Muscle of back (tissue), 11 donors: ENCODE measurements around the gene NDUFA13. TPM values are rescaled to one million over a fixed set of nuclear protein-coding genes. Genes with fewer than 3 reads are reported as not detected.

ENCODE experiments used
- DNase-seq, 3 donors: peaks; one replicate each; pipeline versions ENCODE4 v3.0.0 to v3.0.0-alpha.2; 2013
- polyA plus RNA-seq, 10 donors: library from polyadenylated mRNA; unstranded; fragments of 120-200 nt; gene quantifications; one replicate each; pipeline ENCODE4 v1.2.1, GENCODE V29; 2013; ENCODE audit not compliant: insufficient read length in 10 of 10

The NDUFA13 gene
- polyA plus RNA-seq, 10 donors, result 146 to 246 (median 175) TPM

DNA sequence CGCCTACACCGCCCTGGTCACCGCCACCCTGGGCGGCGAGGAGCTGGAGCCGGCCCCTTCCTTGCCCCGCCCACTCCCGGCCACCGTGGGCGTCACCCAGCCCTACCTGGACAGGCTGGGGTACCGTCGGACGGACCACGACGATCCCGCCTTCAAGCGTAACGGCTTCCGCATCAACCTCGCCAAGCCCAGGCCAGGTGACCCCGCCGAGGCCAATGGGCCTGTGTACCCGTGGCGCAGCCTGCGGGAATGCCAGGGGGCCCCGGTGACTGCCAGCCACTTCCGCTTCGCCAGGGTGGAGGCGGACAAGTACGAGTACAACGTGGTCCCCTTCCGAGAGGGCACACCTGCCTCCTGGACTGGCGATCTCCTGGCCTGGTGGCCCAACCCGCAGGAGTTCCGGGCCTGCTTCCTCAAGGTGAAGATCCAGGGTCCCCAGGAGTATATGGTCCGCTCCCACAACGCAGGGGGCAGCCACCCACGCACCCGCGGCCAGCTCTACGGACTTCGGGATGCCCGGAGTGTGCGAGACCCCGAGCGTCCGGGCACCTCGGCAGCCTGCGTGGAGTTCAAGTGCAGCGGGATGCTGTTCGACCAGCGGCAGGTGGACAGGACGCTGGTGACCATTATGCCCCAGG, 29.0 kb downstream of the NDUFA13 start:
- DNase-seq, result no peak

DNA sequence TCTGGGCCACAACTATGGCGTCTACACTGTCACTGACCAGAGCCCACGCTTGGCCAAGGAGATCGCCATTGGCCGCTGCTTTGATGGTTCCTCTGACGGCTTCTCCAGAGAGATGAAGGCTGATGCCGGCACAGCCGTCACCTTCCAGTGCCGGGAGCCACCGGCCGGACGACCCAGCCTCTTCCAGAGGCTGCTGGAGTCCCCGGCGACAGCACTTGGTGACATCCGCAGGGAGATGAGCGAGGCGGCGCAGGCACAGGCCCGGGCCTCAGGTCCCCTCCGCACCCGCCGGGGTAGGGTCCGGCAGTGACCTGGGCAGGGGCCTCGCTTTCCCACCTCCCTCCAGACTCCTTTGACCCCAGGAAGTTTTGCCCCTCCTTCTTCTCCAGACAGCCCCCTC, 29.7 kb downstream of the NDUFA13 start:
- no peak for DNase-seq

DNA sequence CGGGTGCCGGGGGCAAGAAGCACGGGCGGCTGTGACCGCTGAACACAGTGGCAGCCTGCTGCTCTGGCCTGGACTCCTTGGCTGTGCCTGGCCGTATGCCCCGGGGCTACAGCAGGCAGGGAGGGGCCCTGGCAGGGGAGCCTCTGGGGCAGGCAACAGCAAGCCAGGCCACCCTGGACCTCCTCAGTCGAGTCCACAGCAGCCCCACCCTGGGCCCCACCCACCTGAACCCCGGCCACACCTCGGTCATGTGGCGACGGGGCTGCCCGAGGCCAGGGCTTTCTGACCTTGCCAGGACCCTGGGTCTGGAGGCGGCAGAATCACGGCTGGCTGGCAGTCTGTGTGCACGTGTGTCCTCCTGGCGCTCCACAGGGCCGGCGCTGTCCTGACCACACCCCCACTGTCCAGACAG, 30.7 kb downstream of the NDUFA13 start:
- no peak for DNase-seq

DNA sequence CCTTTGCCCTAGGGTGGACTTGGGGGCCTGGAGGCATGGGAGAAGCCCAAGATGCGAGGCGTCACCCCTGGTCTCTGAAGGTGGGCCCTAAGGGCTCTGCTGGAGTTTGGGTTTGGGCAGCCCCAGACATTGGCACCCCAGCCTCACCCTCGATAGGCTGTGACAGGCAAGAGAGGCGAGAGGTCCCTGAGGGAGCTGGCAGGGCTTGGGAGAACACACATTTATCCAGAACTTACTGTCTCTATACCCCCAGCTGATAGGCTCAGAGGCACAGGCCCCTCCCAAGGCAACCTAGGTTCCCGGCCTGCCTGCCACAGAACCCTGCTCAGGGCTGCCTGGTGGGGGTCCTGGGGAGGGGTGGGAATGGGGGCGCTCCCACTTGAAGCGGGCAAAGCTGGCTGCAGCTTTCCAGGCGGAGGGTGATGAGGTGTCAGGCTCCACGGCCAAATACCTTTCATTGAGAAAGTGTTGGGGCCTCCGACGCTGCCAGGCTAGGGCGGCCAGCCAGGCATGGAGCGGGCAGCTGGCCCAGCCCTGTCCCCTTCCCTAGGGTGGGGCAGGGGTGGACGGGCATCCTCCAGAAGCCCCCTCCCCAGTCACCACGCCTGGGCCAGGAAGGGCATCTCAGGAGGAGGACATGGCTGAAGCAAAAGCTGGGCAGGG, 31.8 kb downstream of the NDUFA13 start:
- DNase-seq, result no peak

DNA sequence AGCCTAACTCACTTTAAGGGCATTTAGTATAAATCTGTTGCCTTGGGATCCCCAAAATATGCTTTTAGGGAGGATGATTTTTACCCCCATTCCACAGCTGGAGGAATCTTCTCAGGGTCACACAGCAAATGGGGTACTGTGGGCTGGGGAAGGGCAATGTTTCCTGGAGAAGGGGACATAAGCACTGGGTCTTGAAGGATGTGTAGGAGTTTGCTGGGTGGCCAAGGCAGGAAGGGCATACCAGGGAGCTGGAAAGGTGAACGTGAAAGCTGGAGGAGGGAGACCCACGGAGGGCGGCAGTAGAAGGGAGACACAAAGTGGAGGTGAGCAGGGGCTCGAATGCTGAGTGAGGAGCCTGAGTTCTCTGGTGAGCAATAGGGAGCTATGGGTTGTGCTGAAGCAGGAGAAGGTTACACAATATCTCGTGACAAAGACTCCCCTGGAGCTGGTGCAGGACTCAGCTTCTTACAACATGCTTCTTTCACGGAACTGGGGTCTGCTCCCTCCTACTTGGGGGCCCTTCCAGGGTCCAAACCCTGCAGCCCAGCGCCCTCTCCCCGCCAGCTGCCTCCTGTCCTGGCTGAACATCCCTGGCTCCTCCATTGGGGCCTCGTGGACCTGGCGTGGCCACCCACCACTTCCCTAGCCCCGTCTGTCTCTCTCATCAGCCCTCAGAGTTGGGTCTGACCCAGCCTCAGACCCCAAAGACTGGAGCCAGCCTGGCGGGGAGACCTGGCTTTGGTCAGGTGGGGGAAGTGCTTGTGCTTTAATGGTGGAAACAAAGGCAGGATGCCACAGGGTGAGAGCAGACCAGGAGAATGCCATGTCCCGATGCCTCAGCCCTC, 33.1 kb downstream of the NDUFA13 start:
- peak in 1 of 3 donors; percentile 54 for DNase-seq

DNA sequence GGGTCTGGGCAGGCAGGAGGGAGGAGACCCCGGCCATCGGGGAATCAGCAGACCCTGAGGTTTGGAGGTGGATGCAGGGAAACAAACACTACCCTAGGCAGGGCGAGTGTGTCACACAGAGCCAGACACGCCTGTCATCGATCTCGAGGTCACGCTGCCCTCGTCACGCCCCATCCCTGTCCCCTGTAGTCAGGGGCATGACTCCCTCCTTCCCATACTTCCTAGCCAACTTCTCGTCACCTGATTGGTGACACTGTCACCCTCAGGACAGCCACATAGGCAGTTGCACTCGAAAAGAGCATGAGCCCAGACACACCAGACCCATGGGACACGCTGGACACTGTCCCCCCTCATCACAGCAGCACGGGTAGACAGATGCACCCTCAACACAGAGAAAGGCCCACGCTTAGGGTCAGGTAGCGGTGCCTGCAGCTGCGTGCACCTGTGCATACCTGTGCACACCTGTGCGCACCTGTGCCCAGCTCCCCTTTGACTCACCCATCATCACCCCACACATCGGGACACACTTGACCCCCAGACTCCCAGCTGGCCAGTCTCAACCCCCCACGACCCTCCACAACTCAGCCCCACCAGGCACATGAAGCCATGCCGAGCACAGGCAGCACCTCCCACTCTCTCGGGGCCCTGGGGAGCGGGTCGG, 33.9 kb downstream of the NDUFA13 start:
- no peak for DNase-seq

DNA sequence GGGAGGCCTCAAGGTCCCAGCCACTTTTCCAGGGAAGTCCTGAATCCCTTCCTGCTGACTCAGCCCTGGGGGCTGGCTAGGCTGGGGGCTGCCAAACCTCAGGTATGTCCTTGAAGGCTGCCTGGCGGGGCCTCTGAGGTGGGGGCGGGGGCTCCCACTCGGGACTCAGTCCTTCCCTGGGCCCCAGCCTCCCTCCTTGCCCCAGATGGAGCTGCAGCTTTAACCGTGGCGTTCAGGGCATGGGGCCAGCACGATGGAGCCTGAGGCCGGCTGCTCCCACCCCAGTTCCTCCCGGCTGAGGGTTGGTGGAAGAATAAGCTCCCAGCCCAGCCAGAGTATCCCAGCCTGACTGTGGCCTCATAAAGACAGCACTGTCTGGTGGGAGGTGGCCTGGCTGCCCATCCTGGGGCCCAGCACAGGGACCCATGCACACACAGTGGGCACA, 34.5 kb downstream of the NDUFA13 start:
- peak; percentile 30 to 74 (median 57) for DNase-seq

DNA sequence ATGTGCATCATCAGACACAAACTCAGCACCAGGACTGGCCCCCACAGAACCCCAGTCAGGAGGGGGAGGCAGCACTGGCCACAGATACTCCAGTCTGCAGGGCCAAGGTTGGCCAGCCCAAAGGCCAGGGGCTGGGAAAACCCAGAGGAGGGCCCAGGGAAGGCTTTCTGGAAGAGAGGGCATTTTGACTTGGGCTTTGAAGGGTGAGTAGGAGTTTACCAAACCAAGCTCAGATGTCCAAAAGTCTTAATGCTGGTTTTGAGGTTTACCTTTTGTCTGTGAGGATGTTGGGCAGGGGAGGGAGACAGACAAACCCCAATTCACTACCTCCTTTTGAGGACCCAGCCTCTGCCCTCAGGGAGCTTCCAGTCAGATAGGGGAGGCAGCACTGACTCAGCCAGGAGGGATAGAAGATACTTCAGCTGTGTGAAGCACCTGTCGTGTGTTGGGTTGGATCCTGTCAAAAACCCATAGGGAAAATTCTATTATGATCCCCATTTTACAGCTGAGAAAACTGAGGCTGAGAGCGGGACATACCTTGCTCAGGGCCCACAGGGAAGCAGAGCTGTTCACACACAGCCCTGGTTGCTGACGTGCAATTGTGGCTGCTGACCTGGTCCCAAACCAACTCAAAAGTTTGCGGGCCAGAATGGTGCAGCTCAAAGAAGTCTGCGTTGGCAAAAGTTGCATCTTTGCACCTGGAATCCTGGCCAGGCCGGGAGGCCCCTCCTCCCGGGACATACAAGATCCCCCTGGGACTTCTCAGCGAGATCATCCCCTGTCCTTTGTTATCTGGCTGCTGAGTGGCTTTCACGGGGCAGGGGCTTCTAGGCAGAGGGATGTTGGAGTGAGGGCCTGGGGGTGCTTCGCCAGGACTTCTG, 35.2 kb downstream of the NDUFA13 start:
- DNase-seq, result peak in 1 of 3 donors; percentile 62

DNA sequence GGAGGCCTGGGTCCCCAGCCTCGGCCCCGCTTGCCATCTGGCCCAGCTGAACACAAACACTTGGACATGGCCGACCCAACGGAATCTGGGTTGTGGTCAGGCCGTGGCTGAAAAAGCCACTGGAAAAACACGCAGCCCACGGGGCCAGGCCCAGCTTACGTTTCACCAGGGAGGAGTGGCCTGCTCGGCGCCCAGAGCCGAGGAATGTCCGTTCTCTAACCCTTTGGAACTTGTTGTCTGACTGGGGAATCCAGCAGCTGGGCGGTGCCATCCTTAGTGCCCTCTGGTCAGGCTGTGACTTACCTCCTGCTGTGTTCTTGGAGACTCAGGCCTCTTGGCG, 35.8 kb downstream of the NDUFA13 start:
- DNase-seq, result peak in 1 of 3 donors; percentile 28

DNA sequence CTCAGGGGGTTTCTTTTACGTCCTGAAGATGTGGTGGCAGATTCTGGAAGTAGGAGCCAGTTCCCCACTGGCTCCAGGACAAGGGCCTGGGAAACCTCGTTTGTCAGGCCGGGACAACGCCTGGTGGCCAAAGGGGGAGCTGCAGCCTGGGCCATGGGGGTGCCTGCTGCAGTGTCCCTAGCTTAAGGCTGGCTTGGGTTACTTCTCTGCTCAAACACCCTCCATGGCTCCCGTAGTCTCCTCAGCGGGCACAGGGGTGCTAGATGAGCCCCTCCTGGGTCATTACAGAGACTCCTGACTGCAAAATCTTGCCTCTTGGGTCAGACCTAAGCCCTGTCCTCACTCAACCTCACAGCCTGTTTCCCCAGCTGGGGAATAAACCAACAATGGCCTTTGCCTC, 36.8 kb downstream of the NDUFA13 start:
- DNase-seq, result peak in 1 of 3 donors; percentile 57

DNA sequence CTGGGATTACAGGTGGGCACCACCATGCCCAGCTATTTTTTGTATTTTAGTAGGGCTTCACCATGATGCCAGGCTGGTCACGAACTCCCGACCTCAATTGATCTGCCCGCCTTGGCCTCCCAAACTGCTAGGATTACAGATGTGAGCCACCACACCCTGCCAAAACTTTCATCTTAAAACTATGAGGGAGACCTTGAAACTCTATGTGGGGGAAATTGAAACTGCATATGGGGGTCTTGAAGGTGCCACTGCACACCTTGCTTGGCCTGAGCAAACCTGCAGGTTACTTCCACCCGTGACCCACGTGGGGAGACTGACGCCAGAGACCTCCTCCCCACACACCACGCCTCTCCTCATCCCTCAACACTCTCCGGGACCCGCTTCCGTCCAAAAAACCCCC, 37.6 kb downstream of the NDUFA13 start:
- DNase-seq, result no peak

DNA sequence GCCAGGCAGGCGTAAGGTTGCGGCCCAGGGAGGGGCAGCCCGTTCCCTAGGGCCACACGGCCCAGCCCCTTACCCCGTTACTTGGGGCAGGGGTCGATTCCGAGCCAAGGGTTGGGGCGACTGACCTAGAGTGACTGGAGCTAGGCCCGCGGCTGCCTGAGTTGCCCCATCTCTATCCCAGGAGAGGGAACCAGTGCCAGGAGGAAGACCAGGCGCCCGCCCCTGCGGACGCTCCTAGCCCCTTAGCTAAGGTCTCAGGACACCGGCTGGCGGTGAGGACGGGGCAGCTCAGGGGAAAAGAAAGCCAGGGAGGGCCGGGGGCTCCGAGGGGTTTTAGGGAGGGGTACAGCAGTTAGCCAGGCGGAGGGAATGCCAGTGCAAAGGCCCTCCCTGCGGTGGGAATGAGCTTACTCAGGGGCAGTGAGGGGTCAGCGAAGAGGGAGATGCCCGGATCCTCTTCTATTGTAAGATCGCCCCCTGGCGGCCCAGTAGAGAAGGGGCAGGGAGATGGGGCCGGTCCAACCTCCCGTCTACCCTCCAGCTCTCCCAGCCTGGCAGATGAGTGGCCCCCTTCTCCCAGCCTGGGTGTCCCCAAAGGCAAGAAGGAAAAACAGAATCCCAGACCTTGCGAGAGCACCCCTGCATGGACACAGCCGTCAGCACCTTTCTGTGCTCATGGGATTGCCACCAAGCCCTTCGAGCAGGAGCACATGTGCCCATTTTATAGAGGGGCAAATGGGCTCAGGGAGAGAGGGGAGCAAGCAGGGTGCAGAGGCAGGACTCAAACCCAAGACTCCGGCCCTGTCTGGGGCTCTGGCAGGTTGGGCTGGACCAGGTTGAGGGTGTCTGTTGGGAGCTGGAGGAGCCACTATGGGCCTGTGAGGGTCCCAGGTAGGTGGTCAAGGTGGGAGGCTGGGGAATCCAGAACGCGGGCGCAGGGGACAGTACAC, 38.3 kb downstream of the NDUFA13 start:
- no peak for DNase-seq

DNA sequence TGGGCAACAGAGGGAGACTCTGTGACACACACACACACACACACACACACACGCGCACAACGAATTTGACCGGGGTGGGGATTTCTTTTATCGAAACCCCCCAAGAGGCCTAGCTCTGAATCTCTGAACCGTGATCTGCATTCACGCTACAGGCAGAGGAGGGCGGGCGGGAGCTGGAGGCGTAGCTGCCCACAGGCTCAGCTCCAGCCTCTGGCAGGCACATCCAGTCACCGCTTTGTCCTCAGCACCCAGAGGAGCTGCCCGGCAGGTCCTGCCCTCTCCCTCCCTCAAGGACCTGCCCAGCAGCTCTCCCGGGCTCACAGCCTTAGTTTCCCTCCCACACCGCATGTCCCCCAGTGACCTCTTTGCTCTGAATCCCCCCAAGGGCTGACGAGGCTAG, 42.0 kb downstream of the NDUFA13 start:
- no peak for DNase-seq

DNA sequence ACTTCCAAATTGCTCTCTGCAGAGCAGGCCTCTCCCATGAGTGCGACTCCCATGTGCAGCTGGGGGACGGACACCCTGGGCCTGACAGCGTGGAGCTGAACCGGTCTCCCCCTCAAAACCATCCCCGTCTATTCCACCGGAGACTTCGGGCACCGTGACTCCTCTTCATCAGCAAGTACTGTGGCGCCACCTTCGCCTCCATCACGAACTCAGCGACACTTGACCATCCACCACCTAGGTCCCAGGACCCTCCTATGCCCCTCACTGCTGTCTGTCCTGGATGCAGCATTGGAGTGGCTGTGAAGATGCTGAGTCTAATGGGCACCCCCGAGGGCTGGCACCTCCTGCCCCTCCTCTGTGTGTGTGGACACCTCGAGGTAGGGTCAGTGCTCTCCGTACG, 42.6 kb downstream of the NDUFA13 start:
- DNase-seq, result no peak

DNA sequence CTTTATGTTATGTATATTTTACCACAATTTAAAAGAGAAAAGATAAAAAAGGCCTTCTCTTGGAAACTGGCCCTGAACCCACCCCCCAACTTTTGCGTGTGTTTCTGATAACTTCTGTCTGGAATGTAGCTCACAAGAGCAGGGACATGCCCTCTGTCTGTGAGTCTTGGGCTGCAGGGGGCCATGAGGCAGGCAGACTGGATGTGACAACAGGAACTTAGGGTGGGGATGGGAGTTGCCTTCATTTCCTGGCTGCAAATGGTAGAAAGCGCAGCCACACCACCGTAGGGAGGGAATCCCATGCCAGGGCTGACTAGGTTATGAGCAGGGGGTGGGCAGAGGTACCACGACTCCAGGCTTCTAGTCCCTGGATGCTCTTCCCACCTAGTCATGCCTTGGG, 43.9 kb downstream of the NDUFA13 start:
- no peak for DNase-seq

DNA sequence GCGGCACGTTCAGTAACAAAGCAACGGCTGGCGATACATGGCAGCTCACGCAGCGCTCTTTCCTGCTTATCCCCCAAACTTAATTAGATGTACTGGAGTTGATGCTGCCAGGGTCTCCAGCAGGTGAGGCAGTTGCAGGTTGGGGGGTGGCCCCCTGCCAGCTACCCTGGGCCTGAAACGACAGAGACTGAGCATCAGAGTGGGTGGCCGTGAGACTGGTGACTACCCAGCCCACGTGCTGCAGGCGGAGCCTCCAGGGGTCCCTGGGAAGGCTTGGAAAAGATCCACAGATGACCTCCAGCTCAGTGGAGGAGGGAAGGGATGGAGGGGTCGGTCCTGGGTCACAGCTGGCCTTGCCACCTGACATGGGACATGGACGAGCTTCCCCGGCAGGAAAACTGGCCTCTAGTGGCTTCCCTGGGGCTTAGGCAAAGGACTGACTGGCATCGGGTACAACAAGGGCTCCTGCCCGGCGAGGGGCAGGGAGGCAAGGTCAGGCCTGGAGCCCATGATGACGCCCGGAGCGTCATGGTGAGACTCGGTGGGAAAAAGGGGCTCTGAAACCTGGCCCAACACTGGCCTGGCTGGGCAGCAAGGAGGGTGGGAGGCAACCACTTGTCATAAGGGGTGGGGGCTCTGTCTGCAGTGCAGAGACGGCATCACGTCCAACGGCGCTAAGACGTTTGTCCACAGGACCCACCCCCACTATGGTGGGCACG, 46.1 kb downstream of the NDUFA13 start:
- no peak for DNase-seq

DNA sequence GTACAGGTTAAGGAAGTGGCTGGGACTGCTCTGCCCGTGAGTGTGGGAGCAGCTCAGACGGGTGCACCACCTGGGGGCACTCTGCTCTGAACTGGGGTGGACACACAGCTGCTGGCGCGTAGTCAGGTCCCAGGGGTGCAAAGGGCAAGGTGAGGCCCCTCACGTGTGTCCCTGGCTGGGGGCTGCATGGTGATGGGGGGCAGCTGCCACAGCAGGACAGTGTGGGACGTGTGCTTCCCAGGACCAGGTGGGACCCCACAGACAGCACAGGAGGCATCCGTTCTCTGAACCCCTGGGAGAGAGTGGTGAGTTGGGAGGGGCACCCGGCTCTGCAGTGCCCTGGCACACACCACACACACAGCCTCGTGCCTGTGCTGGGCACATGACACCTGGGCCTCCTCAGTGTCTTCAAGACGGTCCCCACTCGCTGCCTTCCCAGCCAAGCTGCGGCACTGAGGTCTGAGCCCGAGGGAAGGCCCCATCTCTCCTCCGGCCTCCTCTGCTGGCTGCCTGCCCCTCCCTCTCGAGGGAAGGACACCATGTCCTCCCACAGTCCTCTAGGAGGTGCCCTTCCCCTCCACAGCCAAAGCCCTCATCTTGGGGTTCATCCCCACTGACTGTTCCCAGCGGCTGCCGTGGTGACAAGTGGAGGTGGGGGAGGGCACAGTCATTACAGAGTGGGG, 46.8 kb downstream of the NDUFA13 start:
- DNase-seq, result no peak

DNA sequence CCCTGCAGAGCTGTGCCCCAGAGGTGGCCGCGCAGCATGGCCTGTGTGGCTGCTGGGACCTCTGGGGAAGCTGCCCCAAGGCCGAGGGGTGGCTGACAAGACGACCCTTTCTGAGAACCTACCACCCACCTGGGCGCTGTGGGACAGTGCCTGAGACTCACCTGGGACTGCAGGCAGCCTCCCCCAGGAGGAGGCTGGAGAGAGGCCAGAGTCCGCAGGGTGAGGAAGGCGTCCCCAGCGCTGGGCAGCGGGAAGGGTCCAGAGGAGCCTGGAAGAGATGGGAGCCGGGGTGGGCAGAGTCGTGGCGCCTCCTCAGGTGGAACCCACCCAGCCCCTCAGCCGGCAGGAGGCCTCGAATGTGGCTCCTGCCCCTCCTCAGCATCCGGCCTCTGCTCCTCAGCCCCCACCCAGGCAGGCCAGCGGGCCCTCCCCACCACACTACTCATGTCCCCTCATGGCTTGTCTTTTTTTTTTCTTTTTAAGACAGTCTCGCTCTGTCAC, 47.4 kb downstream of the NDUFA13 start:
- no peak for DNase-seq

DNA sequence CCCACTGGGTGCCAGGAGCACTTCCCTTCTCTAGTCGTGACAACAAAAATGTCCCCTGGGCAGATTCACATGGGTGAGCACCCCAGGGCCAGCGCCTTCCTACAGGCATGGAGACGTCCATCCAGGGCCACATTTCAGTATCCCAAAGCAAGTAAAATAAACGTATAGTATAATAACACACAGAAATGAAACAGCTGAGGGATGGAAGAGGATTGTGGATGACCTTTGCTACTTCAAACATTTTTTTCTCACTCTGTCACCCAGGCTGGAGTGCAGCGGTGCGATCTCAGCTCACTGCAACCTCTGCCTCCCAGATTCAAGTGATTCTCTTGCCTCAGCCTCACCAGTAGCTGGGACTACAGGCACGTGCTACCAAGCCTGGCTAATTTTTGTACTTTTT, 50.3 kb downstream of the NDUFA13 start:
- no peak for DNase-seq
